HepG2 (cell line): ENCODE data around the gene RASSF4. TPM values are rescaled to one million over a fixed set of nuclear protein-coding genes. Genes with fewer than 3 reads are reported as not detected.
A peak's percentile ranks its signal among the peaks of the same experiment; 100 is the strongest.

Source experiments
- DR1 ChIP-seq: sonication (generic); formaldehyde crosslinking; IDR thresholded peaks from 2 replicates; pipeline ENCODE4 v1.8.0; 2021; ENCODE audit warnings: mild to moderate bottlenecking, missing genetic modification reagents, inconsistent platforms
- ELF3 ChIP-seq: IDR thresholded peaks from 2 replicates; pipeline ENCODE4 v1.6.1; 2016; ENCODE audit warnings: missing genetic modification reagents, missing compliant biosample characterization
- HNRNPH1 ChIP-seq: fragments of 200-400 bp; formaldehyde crosslinking; optimal IDR thresholded peaks from 2 replicates; pipeline ENCODE3; 2017; ENCODE audit warnings: mild to moderate bottlenecking, low read depth, low read length
- KAT8 ChIP-seq: IDR thresholded peaks from 2 replicates; pipeline ENCODE4 v1.6.1; 2016; ENCODE audit warnings: missing genetic modification reagents, missing compliant biosample characterization
- KDM1A ChIP-seq: IDR thresholded peaks from 2 replicates; pipeline ENCODE4 v1.6.1; 2016; ENCODE audit warnings: missing compliant biosample characterization
- MED1 ChIP-seq: sonication (generic); formaldehyde crosslinking; IDR thresholded peaks from 2 replicates; pipeline ENCODE4 v1.4.0; 2020; ENCODE audit warnings: missing genetic modification reagents
- RFX1 ChIP-seq: fragments of 450-650 bp; IDR thresholded peaks from 2 replicates; pipeline ENCODE4 v1.6.1; 2017
- RFX5 ChIP-seq: IDR thresholded peaks from 2 replicates; pipeline ENCODE4 v1.6.1; 2011; ENCODE audit warnings: low read depth, low read length, improper control_type of control experiment
- SP4 ChIP-seq: sonication (generic); formaldehyde crosslinking; IDR thresholded peaks from 2 replicates; pipeline ENCODE4 v1.8.1; 2023; ENCODE audit warnings: mild to moderate bottlenecking, missing genetic modification reagents
- TRIM24 ChIP-seq: sonication (generic); formaldehyde crosslinking; IDR thresholded peaks from 2 replicates; pipeline ENCODE4 v1.8.0; 2022; ENCODE audit warnings: mild to moderate bottlenecking, missing genetic modification reagents
- YY1 ChIP-seq: IDR thresholded peaks from 2 replicates; pipeline ENCODE4 v1.6.1; 2011; ENCODE audit warnings: low read length, low read depth, moderate library complexity, mild to moderate bottlenecking; ENCODE audit not compliant: insufficient read depth, insufficient replicate concordance
- ZNF121 ChIP-seq: sonication (generic); formaldehyde crosslinking; IDR thresholded peaks from 2 replicates; pipeline ENCODE4 v1.5.0; 2020; ENCODE audit warnings: mild to moderate bottlenecking, missing genetic modification reagents
- ZNF232 ChIP-seq: sonication (generic); formaldehyde crosslinking; IDR thresholded peaks from 2 replicates; pipeline ENCODE4 v1.4.0; 2020; ENCODE audit warnings: missing genetic modification reagents, borderline replicate concordance
- ZNF460 ChIP-seq: sonication (generic); formaldehyde crosslinking; IDR thresholded peaks from 2 replicates; pipeline ENCODE4 v1.5.1; 2020; ENCODE audit warnings: missing genetic modification reagents, mild to moderate bottlenecking, borderline replicate concordance
- ZNF564 ChIP-seq: sonication (generic); formaldehyde crosslinking; IDR thresholded peaks from 2 replicates; pipeline ENCODE4 v1.8.1; 2023; ENCODE audit warnings: mild to moderate bottlenecking, missing genetic modification reagents
- ZNF569 ChIP-seq: sonication (generic); formaldehyde crosslinking; IDR thresholded peaks from 2 replicates; pipeline ENCODE4 v1.5.0; 2020; ENCODE audit warnings: mild to moderate bottlenecking, missing genetic modification reagents, moderate library complexity, borderline replicate concordance
- ZSCAN12 ChIP-seq: sonication (generic); formaldehyde crosslinking; IDR thresholded peaks from 2 replicates; pipeline ENCODE4 v1.9.0; 2021; ENCODE audit warnings: mild to moderate bottlenecking, missing genetic modification reagents
- ZSCAN20 ChIP-seq: sonication (generic); formaldehyde crosslinking; IDR thresholded peaks from 2 replicates; pipeline ENCODE4 v1.4.0; 2020; ENCODE audit warnings: missing genetic modification reagents, mild to moderate bottlenecking, borderline replicate concordance
- ZSCAN25 ChIP-seq: sonication (generic); formaldehyde crosslinking; IDR thresholded peaks from 2 replicates; pipeline ENCODE4 v1.8.0; 2022; ENCODE audit warnings: mild to moderate bottlenecking, missing genetic modification reagents
- polyA plus RNA-seq, 8 experiments: library from polyadenylated mRNA; depleted of rRNA in 3 of 8; stranded (reverse) in 7 of 8; unstranded in 1 of 8; fragments of >200 nt; fragmentation: Illumina TruSeq in 4 of 8; extraction: Trizol in 4 of 8; gene quantifications; 2 replicates each; pipeline versions ENCODE4 v1.2.1 to v1.2.3, GENCODE V29; 2011 to 2016; ENCODE audit warnings: low read depth in 4 of 8, missing spikeins in 1 of 8, mixed read lengths in 1 of 8; ENCODE audit not compliant: insufficient read depth in 1 of 8
- total RNA-seq, 5 experiments: library from RNA; depleted of rRNA; stranded (reverse); fragments of >200 nt; fragmentation: Illumina TruSeq; extraction: Trizol; gene quantifications; 2 replicates each; pipeline ENCODE4 v1.2.3, GENCODE V29; 2016; ENCODE audit warnings: low read depth in 1 of 5
- TF ChIP-seq, protein P1 (sequence below): sonication (generic); formaldehyde crosslinking; IDR thresholded peaks from 2 replicates; pipeline ENCODE4 v1.4.0; 2020; ENCODE audit warnings: low read depth, mild to moderate bottlenecking, missing genetic modification reagents
- TF ChIP-seq, protein P2 (sequence below): sonication (generic); formaldehyde crosslinking; IDR thresholded peaks from 2 replicates; pipeline ENCODE4 v1.4.0; 2020; ENCODE audit warnings: mild to moderate bottlenecking, missing genetic modification reagents
- TF ChIP-seq, protein P3 (sequence below): sonication (generic); formaldehyde crosslinking; IDR thresholded peaks from 2 replicates; pipeline ENCODE4 v1.4.0; 2020; ENCODE audit warnings: missing genetic modification reagents

Gene RASSF4
- total and polyA plus RNA-seq, 2 of the 13 experiments (the other 11 are each of a cell fraction or from before 2014, with no cell fraction given), result 34.0 to 51.7 TPM

DNA sequence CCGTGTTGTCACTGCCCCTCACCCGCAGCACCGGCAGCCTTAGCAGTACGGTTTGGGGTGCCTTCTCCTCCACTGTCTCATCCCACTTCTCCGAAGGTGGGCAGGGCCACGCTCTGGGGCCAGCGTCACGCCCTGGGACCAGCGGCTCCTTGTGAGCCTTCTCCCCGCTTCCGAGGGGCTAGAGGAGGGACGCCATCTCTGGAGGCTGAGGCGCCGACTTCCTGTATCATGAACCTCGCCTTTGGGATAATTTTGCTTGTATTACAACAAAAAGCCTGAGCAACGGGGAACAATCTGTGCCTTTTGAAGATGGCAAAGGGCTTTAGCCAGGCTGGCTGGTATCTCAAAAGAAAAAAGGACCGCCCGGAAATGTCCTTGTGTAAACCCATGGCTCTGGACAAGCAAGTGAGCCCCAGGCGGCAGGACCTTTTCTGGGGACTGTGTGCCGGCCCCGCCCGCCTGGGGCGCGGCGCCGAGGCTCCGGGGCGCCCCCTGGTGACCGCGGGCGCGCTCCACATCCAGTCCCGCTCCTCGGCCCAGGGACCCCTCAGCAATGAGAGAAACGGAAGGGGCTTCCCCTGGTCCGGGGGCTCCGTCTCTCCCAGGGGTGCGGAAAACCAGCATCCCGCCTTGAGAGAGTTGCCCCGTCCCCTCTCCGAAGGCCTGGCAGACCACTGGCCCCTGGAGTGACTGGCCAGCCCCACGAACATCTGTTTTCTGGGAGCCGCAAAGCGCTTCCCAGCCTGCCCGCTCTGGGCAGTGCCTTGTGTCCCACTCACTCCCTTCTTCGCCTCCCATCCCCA is 15.2 kb downstream of the RASSF4 start (continued):
- TF ChIP-seq ZNF564, result 0 out of 2 replicates have a peak, but pooled peaks have one; percentile 21
- TF ChIP-seq, protein P1, sequence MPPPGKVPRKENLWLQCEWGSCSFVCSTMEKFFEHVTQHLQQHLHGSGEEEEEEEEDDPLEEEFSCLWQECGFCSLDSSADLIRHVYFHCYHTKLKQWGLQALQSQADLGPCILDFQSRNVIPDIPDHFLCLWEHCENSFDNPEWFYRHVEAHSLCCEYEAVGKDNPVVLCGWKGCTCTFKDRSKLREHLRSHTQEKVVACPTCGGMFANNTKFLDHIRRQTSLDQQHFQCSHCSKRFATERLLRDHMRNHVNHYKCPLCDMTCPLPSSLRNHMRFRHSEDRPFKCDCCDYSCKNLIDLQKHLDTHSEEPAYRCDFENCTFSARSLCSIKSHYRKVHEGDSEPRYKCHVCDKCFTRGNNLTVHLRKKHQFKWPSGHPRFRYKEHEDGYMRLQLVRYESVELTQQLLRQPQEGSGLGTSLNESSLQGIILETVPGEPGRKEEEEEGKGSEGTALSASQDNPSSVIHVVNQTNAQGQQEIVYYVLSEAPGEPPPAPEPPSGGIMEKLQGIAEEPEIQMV (CRISPR knock-in tag), result no peak
- TF ChIP-seq, protein P2, sequence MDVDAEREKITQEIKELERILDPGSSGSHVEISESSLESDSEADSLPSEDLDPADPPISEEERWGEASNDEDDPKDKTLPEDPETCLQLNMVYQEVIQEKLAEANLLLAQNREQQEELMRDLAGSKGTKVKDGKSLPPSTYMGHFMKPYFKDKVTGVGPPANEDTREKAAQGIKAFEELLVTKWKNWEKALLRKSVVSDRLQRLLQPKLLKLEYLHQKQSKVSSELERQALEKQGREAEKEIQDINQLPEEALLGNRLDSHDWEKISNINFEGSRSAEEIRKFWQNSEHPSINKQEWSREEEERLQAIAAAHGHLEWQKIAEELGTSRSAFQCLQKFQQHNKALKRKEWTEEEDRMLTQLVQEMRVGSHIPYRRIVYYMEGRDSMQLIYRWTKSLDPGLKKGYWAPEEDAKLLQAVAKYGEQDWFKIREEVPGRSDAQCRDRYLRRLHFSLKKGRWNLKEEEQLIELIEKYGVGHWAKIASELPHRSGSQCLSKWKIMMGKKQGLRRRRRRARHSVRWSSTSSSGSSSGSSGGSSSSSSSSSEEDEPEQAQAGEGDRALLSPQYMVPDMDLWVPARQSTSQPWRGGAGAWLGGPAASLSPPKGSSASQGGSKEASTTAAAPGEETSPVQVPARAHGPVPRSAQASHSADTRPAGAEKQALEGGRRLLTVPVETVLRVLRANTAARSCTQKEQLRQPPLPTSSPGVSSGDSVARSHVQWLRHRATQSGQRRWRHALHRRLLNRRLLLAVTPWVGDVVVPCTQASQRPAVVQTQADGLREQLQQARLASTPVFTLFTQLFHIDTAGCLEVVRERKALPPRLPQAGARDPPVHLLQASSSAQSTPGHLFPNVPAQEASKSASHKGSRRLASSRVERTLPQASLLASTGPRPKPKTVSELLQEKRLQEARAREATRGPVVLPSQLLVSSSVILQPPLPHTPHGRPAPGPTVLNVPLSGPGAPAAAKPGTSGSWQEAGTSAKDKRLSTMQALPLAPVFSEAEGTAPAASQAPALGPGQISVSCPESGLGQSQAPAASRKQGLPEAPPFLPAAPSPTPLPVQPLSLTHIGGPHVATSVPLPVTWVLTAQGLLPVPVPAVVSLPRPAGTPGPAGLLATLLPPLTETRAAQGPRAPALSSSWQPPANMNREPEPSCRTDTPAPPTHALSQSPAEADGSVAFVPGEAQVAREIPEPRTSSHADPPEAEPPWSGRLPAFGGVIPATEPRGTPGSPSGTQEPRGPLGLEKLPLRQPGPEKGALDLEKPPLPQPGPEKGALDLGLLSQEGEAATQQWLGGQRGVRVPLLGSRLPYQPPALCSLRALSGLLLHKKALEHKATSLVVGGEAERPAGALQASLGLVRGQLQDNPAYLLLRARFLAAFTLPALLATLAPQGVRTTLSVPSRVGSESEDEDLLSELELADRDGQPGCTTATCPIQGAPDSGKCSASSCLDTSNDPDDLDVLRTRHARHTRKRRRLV (CRISPR knock-in tag), result 0 out of 2 replicates have a peak, but pooled peaks have one; percentile 11
- TF ChIP-seq ZNF232 (CRISPR knock-in tag), result no peak
- 0 out of 2 replicates have a peak, but pooled peaks have one; percentile 55 for TF ChIP-seq ZSCAN20 (CRISPR knock-in tag)
- TF ChIP-seq ZNF121 (CRISPR knock-in tag), result 0 out of 2 replicates have a peak, but pooled peaks have one; percentile 52
- TF ChIP-seq, protein P3, sequence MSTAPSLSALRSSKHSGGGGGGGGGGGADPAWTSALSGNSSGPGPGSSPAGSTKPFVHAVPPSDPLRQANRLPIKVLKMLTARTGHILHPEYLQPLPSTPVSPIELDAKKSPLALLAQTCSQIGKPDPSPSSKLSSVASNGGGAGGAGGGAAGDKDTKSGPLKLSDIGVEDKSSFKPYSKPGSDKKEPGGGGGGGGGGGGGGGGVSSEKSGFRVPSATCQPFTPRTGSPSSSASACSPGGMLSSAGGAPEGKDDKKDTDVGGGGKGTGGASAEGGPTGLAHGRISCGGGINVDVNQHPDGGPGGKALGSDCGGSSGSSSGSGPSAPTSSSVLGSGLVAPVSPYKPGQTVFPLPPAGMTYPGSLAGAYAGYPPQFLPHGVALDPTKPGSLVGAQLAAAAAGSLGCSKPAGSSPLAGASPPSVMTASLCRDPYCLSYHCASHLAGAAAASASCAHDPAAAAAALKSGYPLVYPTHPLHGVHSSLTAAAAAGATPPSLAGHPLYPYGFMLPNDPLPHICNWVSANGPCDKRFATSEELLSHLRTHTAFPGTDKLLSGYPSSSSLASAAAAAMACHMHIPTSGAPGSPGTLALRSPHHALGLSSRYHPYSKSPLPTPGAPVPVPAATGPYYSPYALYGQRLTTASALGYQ (CRISPR knock-in tag), result no peak
- TF ChIP-seq MED1 (CRISPR knock-in tag), result peak; percentile 85
- TF ChIP-seq ELF3 (CRISPR knock-in tag), result peak; percentile 55; the same call in 1 of the 2 replicates
- TF ChIP-seq YY1, result peak; percentile 67
- 0 out of 2 replicates have a peak, but pooled peaks have one; percentile 22 for TF ChIP-seq SP4 (CRISPR knock-in tag)
- 0 out of 2 replicates have a peak, but pooled peaks have one; percentile 21 for TF ChIP-seq ZSCAN25 (CRISPR knock-in tag)
- TF ChIP-seq KDM1A (CRISPR knock-in tag), result no peak
- TF ChIP-seq ZNF460 (CRISPR knock-in tag), result no peak
- TF ChIP-seq TRIM24 (CRISPR knock-in tag), result no peak
- TF ChIP-seq DR1, result no peak
- no peak for TF ChIP-seq RFX5
- peak; percentile 98 for TF ChIP-seq HNRNPH1
- TF ChIP-seq RFX1, result no peak
- no peak for TF ChIP-seq ZNF569
- no peak for TF ChIP-seq ZSCAN12
- TF ChIP-seq KAT8, result 0 out of 2 replicates have a peak, but pooled peaks have one; percentile 16
